Measurements from ENCODE around the gene ATXN2. TPM values are rescaled to one million over a fixed set of nuclear protein-coding genes. Genes with fewer than 3 reads are reported as not detected.
"Not testable (repeated sequence)": the region's sequence is repeated elsewhere in the genome, so short reads cannot be mapped to it uniquely, and the experiment has no call there.

ATXN2 gene
- total RNA-seq, 2 experiments from 2014 or later, result 35.1 to 35.3 TPM

GRCh38 chr12:111607239-111607638 is 8.1 kb upstream of the ATXN2 start:
- Mint-ChIP-seq H3K27me3 (no peaks in the 10 kb centered on the region), H3K4me1 (peaks cover 4% of the 10 kb centered on the region), H3K9me3 (no peaks in the 10 kb centered on the region), H3K27ac (no peak overlapping the region), H3K36me3 (ENCODE audit: low read depth) (no peaks in the 10 kb centered on the region), H3K4me3 (no peak overlapping the region)
- DNase-seq, result no peak
- ChIA-PET POLR2A (no interaction called here), CTCF (interaction anchor here (1.1 kb wide), 1 partner anchor 16 kb away, joined by 3 read pairs; no protein-coding TSS in a partner anchor)

- ChIA-PET POLR2A (no interaction called here), CTCF (interaction anchor here (0.6 to 1.1 kb wide), 2 partner anchors 15 to 157 kb away, joined by 3 read pairs; no protein-coding TSS in a partner anchor)
- no peaks in the 10 kb centered on the region for H3K27me3 Mint-ChIP-seq
- H3K36me3 Mint-ChIP-seq (ENCODE audit: low read depth), result no peaks in the 10 kb centered on the region
- H3K4me3 Mint-ChIP-seq, result no peak overlapping the region
- no peaks in the 10 kb centered on the region for H3K9me3 Mint-ChIP-seq
- no peak overlapping the region for H3K27ac Mint-ChIP-seq
- no peak for DNase-seq
- H3K4me1 Mint-ChIP-seq, result peaks cover 1% of the 10 kb centered on the region
Observed at GRCh38 chr12:111606767-111607230, 7.7 kb upstream of the ATXN2 start.

DNA sequence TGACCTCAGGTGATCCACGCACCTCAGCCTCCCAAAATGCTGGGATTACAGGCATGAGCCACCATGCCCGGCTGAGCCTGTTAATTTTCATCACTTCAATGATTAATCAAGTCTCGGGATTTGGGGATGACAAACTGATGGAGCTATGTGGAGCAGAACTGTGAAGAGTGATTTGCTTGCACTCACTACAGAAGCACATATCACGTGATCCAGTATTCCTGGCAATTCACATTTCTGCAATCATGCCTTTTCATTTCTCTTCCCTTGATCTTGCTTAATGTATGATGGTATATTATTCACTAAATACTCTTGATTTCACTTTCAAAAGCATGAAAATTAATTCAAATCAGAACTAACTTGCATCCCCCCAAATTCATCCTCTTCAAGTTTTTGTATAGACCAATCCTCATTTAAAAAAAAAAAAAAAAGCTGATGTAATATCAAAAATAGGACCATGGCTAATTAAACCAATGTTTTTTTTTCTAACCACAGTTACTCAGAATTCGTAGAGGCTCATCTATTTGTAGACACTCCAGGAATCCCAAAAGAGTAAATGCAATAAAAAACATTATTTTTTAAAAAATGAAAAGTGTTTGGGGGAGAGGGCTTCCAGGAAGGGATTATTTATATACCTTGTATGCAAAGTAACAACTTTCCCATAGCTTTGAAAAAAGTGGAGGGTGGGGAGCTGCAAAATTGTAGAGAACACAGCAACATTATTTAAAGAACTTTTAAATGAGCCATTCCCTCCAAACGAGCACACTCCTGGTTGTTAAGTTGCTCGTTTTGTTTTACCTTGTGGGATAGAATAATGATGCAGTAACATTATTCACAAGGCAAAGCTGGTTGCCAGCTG is 7.0 kb upstream of the ATXN2 start:
- no peaks in the 10 kb centered on the region for H3K9me3 Mint-ChIP-seq
- H3K36me3 Mint-ChIP-seq (ENCODE audit: low read depth), result no peaks in the 10 kb centered on the region
- H3K27ac Mint-ChIP-seq, result no peak overlapping the region
- H3K4me3 Mint-ChIP-seq, result no peak overlapping the region
- no peak for DNase-seq
- no peaks in the 10 kb centered on the region for H3K4me1 Mint-ChIP-seq
- H3K27me3 Mint-ChIP-seq, result no peaks in the 10 kb centered on the region
- ChIA-PET CTCF (interaction anchor here (0.6 to 1.1 kb wide), 2 partner anchors 15 to 156 kb away, joined by 3 read pairs; no protein-coding TSS in a partner anchor), POLR2A (no interaction called here)

GRCh38 chr12:111602857-111603256 is 3.7 kb upstream of the ATXN2 start:
- POLR2A ChIA-PET; CTCF ChIA-PET; H3K36me3 Mint-ChIP-seq (ENCODE audit: low read depth); H3K4me3 Mint-ChIP-seq; H3K27me3 Mint-ChIP-seq; H3K9me3 Mint-ChIP-seq; DNase-seq; H3K4me1 Mint-ChIP-seq; H3K27ac Mint-ChIP-seq: not testable (repeated sequence)

- peaks cover 11% of the 10 kb centered on the region for H3K4me1 Mint-ChIP-seq
- no peaks in the 10 kb centered on the region for H3K9me3 Mint-ChIP-seq
- peaks cover 4% of the 10 kb centered on the region for H3K36me3 Mint-ChIP-seq (ENCODE audit: low read depth)
- DNase-seq, result no peak
- POLR2A ChIA-PET, result no interaction called here
- H3K4me3 Mint-ChIP-seq, result no peak overlapping the region
- CTCF ChIA-PET, result no interaction called here
- H3K27me3 Mint-ChIP-seq, result no peaks in the 10 kb centered on the region
- H3K27ac Mint-ChIP-seq, result no peak overlapping the region
Observed at GRCh38 chr12:111602348-111602747, 3.2 kb upstream of the ATXN2 start.

DNA sequence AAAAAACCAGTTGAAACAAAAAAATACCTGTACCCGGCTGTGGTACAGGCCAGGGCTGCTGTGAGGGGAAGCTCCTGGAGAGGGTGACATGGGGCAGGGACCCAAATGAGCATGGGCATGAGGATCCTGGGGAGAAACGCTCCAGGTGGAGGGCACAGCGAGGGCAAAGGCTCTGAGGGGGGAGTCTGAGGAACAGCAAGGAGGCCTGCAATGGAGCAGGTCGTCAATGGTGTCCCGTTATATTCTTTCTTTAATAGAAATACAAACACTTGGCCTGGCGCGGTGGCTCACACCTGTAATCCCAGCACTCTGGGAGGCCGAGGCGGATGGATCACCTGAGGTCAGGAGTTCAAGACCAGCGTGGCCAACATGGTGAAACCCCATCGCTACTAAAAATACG is 1.9 kb upstream of the ATXN2 start:
- H3K36me3 Mint-ChIP-seq (ENCODE audit: low read depth); CTCF ChIA-PET; DNase-seq; H3K4me3 Mint-ChIP-seq; H3K27me3 Mint-ChIP-seq; H3K9me3 Mint-ChIP-seq; H3K27ac Mint-ChIP-seq; POLR2A ChIA-PET: not testable (repeated sequence)
- peaks cover 24% of the 10 kb centered on the region for H3K4me1 Mint-ChIP-seq

GRCh38 chr12:111600205-111600642 is 1.1 kb upstream of the ATXN2 start:
- CTCF ChIA-PET, result no interaction called here
- no peaks in the 10 kb centered on the region for H3K27me3 Mint-ChIP-seq
- H3K27ac Mint-ChIP-seq, result peak overlapping the region; percentile 70

DNA sequence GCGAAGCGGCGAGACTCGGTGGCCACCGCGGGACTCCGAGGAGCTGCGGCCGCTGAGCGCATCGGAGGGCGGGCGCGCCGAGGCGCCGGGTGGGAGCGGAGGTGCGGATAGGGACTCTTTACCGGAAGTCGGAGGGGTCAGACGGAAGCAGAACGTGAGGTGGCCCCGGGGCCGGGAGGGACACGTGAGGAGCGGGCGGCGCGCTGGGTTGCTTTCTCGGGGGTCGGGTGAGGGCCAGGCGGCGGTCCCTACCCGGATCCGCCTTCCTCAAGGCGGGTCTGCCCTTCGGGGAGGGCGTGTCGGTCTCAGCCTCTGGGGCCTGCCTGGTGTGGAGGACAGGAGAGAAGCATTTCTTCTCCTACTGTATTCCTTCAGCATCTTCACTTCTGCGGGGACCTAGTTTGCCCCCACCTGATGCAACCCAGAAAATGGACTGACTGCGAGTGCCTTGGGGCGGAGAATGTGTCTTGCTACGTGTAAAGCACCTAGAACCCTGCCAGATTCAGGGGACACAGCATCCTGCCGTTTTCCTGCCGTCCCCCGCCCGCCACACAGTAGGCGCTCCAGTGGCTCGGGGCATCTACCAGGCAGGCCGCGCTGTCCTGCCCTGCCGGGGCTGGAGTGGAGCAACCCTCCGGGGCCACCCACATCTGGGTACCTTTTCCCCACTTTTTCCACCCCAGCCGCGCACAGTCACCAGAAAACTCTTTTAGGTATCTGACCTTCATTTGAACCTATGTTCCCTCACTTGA is 514 bp upstream of the ATXN2 start:
- Mint-ChIP-seq H3K27me3 (no peaks in the 10 kb centered on the region), H3K4me3 (peak overlapping the region; percentile 81), H3K9me3 (no peaks in the 10 kb centered on the region), H3K4me1 (peaks cover 32% of the 10 kb centered on the region), H3K36me3 (ENCODE audit: low read depth) (peaks cover 5% of the 10 kb centered on the region), H3K27ac (peak overlapping the region; percentile 70)
- POLR2A ChIA-PET, result interaction anchor here (0.7 to 1.2 kb wide), 2 partner anchors 183 to 242 kb away, joined by 3 to 5 read pairs; partner anchors contain the start of gene MAPKAPK5
- peak; percentile 82 for DNase-seq
- CTCF ChIA-PET, result no interaction called here

More at GRCh38 chr12:111600205-111600642, 1.1 kb upstream of the ATXN2 start:
- peaks cover 5% of the 10 kb centered on the region for H3K36me3 Mint-ChIP-seq (ENCODE audit: low read depth)
- H3K4me1 Mint-ChIP-seq, result peaks cover 27% of the 10 kb centered on the region
- DNase-seq, result no peak
- H3K4me3 Mint-ChIP-seq, result peak overlapping the region; percentile 81
- no peaks in the 10 kb centered on the region for H3K9me3 Mint-ChIP-seq
- POLR2A ChIA-PET, result no interaction called here

- ChIA-PET POLR2A (no interaction called here), CTCF (no interaction called here)
- Mint-ChIP-seq H3K4me3 (peak overlapping the region; percentile 87), H3K36me3 (ENCODE audit: low read depth) (peaks cover 5% of the 10 kb centered on the region), H3K4me1 (peaks cover 36% of the 10 kb centered on the region), H3K27ac (peak overlapping the region; percentile 74), H3K27me3 (no peaks in the 10 kb centered on the region), H3K9me3 (no peaks in the 10 kb centered on the region)
- DNase-seq, result peak; percentile 30
Observed at GRCh38 chr12:111597831-111598636, 1.1 kb downstream of the ATXN2 start.

GRCh38 chr12:111596985-111597830 is 1.9 kb downstream of the ATXN2 start:
- no peak for DNase-seq
- H3K9me3 Mint-ChIP-seq, result no peaks in the 10 kb centered on the region
- peak overlapping the region; percentile 69 for H3K27ac Mint-ChIP-seq
- peaks cover 5% of the 10 kb centered on the region for H3K36me3 Mint-ChIP-seq (ENCODE audit: low read depth)
- H3K4me3 Mint-ChIP-seq, result peak overlapping the region; percentile 87
- ChIA-PET CTCF (no interaction called here), POLR2A (interaction anchor here (1.4 kb wide), 1 partner anchor 89 kb away, joined by 5 read pairs; the partner anchor contains the start of genes ACAD10 and BRAP)
- peaks cover 37% of the 10 kb centered on the region for H3K4me1 Mint-ChIP-seq
- H3K27me3 Mint-ChIP-seq, result no peaks in the 10 kb centered on the region

DNA sequence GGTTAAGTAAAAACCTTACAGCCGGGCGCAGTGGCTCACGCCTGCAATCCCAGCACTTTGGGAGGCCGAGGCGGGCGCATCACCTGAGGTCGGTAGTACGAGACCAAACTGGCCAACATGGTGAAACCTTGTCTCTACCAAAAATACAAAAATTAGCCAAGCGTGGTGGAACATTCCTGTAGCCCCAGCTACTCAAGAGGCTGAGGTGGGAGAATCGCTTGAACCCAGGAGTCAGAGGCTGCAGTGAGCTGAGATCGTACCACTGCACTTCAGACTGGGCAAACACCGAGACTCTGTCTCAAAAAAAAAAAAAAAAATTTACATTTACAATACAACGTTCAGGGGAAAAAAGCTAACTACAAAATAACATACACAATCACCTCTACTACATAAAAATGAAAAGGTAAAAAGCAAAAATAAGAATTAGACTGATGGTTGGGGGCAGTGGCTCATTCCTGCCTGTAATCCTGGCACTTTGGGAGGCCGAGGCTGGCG is 3.7 kb downstream of the ATXN2 start:
- H3K36me3 Mint-ChIP-seq (ENCODE audit: low read depth); H3K4me3 Mint-ChIP-seq; H3K9me3 Mint-ChIP-seq; H3K27ac Mint-ChIP-seq; DNase-seq; H3K27me3 Mint-ChIP-seq: not testable (repeated sequence)
- POLR2A ChIA-PET, result interaction anchor here (1.4 kb wide), 1 partner anchor 91 kb away, joined by 5 read pairs; the partner anchor contains the start of genes ACAD10 and BRAP
- peaks cover 36% of the 10 kb centered on the region for H3K4me1 Mint-ChIP-seq
- CTCF ChIA-PET, result interaction anchor here (1.0 to 1.1 kb wide), 2 partner anchors 65 to 199 kb away, joined by 3 read pairs; no protein-coding TSS in a partner anchor
